Fibroblast of peridontal ligament (primary cell): ENCODE results near the gene MMP1.
"Not testable (repeated sequence)": the region's sequence is repeated elsewhere in the genome, so short reads cannot be mapped to it uniquely, and the experiment has no call there.

Experiments used
- DNase-seq: peaks from one replicate; pipeline ENCODE4 v3.0.0-alpha.2; 2010; ENCODE audit errors: extremely low read depth

Gene MMP1

DNA sequence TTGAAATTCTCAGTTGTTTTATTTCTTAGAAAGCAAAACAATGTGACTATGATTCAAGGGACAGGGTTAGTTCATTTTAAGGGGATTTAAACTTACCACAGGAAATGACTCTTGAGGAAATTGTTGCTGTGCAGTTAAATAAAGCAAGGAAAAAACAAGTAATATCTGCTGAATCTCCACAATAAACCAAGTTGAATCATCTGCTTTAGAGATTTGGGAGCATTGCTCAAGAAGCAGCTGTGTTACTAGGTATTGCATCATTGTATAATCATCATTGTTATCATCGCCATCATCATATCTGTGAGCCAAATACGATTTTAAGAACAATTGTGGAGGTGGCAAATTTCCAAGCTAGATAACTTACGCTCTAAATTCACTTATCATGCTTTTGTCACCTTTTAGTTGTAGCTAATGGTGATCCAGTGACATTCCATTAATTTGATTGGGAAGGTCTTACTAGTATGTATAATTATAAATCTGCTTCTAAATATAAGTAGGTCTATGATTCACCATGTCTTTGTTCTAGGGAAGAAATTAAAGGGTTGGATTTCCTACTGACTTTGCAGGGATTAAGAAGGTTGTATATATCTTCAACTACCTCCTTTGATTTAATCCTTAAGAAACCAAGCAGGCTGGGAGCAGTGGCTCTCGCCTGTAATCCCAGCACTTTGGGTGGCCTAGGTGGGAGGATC lies 37.5 kb downstream of the MMP1 start:
- DNase-seq: peak; percentile 96

DNA sequence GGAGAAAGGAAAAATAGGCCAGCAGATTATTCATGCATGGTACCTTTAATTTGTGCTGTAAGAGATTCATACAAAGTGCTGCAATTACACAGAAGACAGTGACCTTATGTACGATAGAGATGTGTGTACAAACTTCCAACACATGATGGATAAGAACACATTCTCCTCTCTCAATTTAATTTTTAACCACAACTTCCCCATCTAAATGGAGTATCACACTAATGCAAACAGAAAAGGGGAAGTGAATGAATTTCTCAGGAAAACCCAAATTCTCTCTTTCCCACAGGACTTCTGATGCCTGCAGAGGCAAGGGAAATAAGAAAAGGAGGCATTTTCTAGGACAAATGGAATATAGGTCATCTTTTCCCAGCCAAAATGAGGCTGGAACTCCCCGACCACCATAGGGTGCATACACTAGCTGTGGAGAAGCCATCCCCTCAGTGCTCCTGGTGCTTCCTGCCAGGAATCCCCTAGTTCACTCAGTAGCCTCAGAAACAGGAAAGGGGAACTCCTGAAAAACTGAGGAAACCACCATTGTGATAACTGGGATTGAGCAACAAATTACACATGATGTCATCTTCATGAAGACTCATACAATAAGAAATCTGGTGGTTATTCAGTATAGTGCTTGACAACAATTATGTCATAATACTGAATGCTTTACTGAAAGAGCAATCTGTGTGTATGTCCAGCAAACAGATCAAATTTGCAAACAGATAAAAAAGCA lies 40.0 kb downstream of the MMP1 start:
- DNase-seq: peak; percentile 79

DNA sequence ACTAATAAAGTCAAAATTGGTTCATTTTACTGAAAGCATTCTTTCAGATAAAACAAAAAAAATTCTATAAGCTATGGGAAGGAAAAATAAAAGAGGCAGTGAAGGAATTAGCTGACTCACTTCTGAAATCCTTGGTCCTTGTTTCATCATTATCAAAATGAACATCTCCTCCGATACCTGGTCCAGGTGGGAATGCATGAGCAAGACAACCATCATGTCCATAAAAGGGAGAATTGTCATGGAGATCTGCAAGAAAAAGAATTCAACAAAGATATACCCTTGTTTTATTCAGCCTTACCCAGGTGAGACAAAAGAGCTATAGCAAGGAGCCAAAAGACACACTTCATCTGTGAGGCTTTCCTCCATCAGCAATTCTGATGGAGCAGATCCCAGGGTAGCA lies 44.7 kb downstream of the MMP1 start:
- DNase-seq: no peak

DNA sequence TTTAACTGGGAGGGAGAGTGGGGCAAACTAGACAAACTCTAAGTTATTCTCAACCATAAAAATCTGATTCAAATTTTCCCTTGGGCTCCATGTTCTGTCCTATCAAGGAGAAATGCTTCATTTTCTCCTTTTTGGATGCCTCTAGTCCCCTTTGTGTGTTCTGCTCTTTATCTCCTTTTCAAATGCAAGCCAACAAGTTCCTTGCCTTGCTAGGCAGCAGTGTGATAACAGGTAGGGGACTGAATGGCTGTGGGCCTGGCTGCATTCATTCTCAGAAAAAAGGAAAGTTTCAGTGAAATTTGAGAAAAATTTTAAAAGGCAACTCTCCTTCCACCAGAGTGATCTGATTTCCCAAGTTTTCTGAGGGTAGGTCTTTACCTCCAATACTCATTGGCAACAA lies 46.3 kb downstream of the MMP1 start:
- DNase-seq: no peak

DNA sequence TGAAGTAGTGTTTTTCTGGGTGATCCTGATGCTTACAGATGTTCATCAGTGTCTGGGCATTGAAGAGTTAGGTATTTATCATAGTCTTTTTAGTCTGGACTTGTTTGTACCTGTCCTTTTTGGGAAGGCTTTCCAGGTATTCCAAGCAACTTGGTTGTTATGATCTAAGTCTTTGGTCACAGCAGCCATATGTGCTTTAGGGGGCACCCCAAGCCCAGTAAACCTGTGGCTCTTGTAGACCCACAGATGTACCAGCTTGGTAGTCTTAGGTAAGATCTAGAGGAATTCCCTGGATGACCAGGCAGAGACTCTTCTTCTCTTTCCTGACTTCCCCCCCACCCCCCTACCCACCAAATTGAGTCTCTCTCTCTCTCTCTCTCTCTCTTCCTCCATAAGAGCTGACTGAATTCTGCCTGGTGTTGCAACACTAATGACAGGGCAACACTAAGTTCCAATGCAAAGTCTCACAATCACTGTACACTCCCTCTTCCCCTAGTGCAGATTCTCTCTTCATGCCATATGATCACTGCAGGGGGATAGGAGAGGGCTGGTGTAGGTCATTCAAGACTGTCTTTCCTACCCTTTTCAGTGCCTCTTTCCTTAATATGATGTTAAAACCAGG lies 48.7 kb downstream of the MMP1 start:
- no peak for DNase-seq

DNA sequence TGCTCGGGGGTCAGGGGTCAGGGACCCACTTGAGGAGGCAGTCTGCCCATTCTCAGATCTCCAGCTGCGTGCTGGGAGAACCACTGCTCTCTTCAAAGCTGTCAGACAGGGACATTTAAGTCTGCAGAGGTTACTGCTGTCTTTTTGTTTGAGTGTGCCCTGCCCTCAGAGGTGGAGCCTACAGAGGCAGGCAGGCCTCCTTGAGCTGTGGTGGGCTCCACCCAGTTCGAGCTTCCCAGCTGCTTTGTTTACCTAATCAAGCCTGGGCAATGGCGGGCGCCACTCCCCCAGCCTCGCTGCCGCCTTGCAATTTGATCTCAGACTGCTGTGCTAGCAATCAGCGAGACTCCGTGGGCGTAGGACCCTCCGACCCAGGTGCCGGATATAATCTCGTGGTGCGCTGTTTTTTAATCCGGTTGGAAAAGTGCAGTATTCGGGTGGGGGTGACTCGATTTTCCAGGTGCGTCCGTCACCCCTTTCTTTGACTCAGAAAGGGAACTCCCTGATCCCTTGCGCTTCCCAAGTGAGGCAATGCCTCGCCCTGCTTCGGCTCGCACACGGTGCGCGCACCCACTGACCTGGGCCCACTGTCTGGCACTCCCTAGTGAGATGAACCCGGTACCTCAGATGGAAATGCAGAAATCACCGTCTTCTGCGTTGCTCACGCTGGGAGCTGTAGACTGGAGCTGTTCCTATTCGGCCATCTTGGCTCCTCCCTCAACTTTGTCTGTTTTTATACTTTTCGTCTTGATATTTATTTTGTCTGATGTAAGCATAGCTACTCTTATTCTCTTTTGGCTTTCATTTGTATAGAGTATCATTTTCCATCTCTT lies 51.0 kb downstream of the MMP1 start:
- DNase-seq: not testable (repeated sequence)
